HepG2 (cell line): ENCODE data around the gene GRID1. TPM values are rescaled to one million over a fixed set of nuclear protein-coding genes. Genes with fewer than 3 reads are reported as not detected.

Source experiments
- ATAC-seq: fragments of 200-7000 bp; cut with Tn5 transposase; 3 replicates; pipeline ENCODE4 v1.9.1; 2020; ENCODE audit warnings: mild to moderate bottlenecking, moderate library complexity
- BruUV-seq: library from RNA; stranded (reverse); fragments of 400-500 nt; replicated peaks from 2 replicates; lab custom pipeline; 2021; lab: Mats Ljungman, UMichigan
- CTCF ChIA-PET: fragments of 300-600 bp; formaldehyde crosslinking; extraction: SDS; loops from one replicate; lab custom pipeline; 2021; ENCODE audit warnings: low total read pairs, inconsistent platforms, low intra/inter-chr PET ratio; lab: Yijun Ruan, JAX
- POLR2A ChIA-PET: fragments of 350-600 bp; sonication (Branson Sonifier 250); formaldehyde crosslinking; loops from one replicate; lab custom pipeline; 2020; ENCODE audit warnings: antibody characterized with exemption, inconsistent platforms; lab: Yijun Ruan, JAX
- DNase-seq: peaks from one replicate; pipeline ENCODE4 v3.0.0-alpha.2; 2015; ENCODE audit warnings: low spot score
- FAIRE-seq: peaks from 3 replicates; lab custom pipeline; 2011; peaks lifted over from hg19 to GRCh38; lab: Jason Lieb, UNC
- H2AFZ ChIP-seq: one replicate; pipeline ENCODE4 v1.6.1; 2011; ENCODE audit warnings: low read length, inconsistent platforms
- H3K27ac ChIP-seq: fragments of 300-600 bp; 3 replicates; pipeline ENCODE4 v1.8.0; 2011; ENCODE audit warnings: mixed run types, mild to moderate bottlenecking, mixed read lengths, low read length, inconsistent platforms; ENCODE audit not compliant: insufficient read depth; ENCODE audit errors: extremely low read length
- H3K27me3 ChIP-seq, 2 experiments: fragments of 200-600 bp in 1 of 2; 2 replicates in 1 of 2; 3 replicates in 1 of 2; pipeline versions ENCODE4 v1.6.0 to v1.8.0; 2011; ENCODE audit warnings: low read length in 2 of 2, mild to moderate bottlenecking in 2 of 2, moderate library complexity in 2 of 2, inconsistent platforms in 1 of 2; ENCODE audit not compliant: insufficient read depth in 2 of 2, control insufficient read depth in 1 of 2
- H3K36me3 ChIP-seq, 2 experiments: fragments of 200-600 bp in 1 of 2; replicated peaks in 1 of 2; 2 replicates in 1 of 2; 3 replicates in 1 of 2; pipeline versions ENCODE4 v1.5.1 to v1.8.0; 2011; ENCODE audit warnings: low read length in 2 of 2, inconsistent platforms in 1 of 2; ENCODE audit not compliant: insufficient read depth in 2 of 2, control insufficient read depth in 1 of 2
- H3K4me1 ChIP-seq: 2 replicates; pipeline ENCODE4 v1.5.1; 2012; ENCODE audit warnings: low read length, inconsistent platforms; ENCODE audit not compliant: insufficient read depth
- H3K4me2 ChIP-seq: 2 replicates; pipeline ENCODE4 v1.6.0; 2011; ENCODE audit warnings: low read depth, low read length, inconsistent platforms
- H3K4me3 ChIP-seq, 3 experiments: fragments of 200-600 bp in 1 of 3; sonication (generic), shearing (Covaris generic) in 1 of 3; replicated peaks in 1 of 3; 2 replicates each; pipeline ENCODE4 v1.5.1; 2011 to 2016; ENCODE audit warnings: low read length in 3 of 3, inconsistent platforms in 2 of 3, low read depth in 2 of 3, mild to moderate bottlenecking in 2 of 3, control low read depth in 1 of 3, mixed read lengths in 1 of 3; ENCODE audit not compliant: insufficient read depth in 1 of 3
- H3K79me2 ChIP-seq: one replicate; pipeline ENCODE4 v1.6.1; 2011; ENCODE audit warnings: low read length, inconsistent platforms; ENCODE audit not compliant: insufficient read depth
- H3K9ac ChIP-seq: 2 replicates; pipeline ENCODE4 v1.6.0; 2011; ENCODE audit warnings: mild to moderate bottlenecking, low read depth, low read length, inconsistent platforms; ENCODE audit not compliant: insufficient read depth
- H3K9me3 ChIP-seq: 2 replicates; pipeline ENCODE4 v1.5.1; 2012; ENCODE audit warnings: mild to moderate bottlenecking, low read length
- H4K20me1 ChIP-seq: 2 replicates; pipeline ENCODE4 v1.6.0; 2011; ENCODE audit warnings: inconsistent platforms, mild to moderate bottlenecking, low read length, moderate library complexity; ENCODE audit not compliant: insufficient read depth
- CHCHD3 ChIP-seq: sonication (generic); formaldehyde crosslinking; IDR thresholded peaks from 2 replicates; pipeline ENCODE4 v1.8.0; 2022; ENCODE audit warnings: mild to moderate bottlenecking, missing genetic modification reagents, moderate library complexity
- DRAP1 ChIP-seq: IDR thresholded peaks from 2 replicates; pipeline ENCODE4 v1.6.1; 2016; ENCODE audit warnings: missing genetic modification reagents, missing compliant biosample characterization
- ETV5 ChIP-seq: IDR thresholded peaks from 2 replicates; pipeline ENCODE4 v1.6.1; 2018; ENCODE audit warnings: missing biosample characterization, missing genetic modification reagents, inconsistent platforms, borderline replicate concordance
- IKZF1 ChIP-seq: fragments of 450-650 bp; IDR thresholded peaks from 2 replicates; pipeline ENCODE4 v1.7.1; 2016
- KDM2A ChIP-seq: sonication (generic); formaldehyde crosslinking; IDR thresholded peaks from 2 replicates; pipeline ENCODE4 v1.4.0; 2020; ENCODE audit warnings: low read depth, missing genetic modification reagents, borderline replicate concordance
- SALL1 ChIP-seq: sonication (generic); formaldehyde crosslinking; IDR thresholded peaks from 2 replicates; pipeline ENCODE4 v1.8.0; 2022; ENCODE audit warnings: mild to moderate bottlenecking, missing genetic modification reagents
- SOX13 ChIP-seq, 3 experiments: fragments of 450-650 bp in 1 of 3; sonication (generic) in 1 of 3; formaldehyde crosslinking in 1 of 3; IDR thresholded peaks in 2 of 3; conservative IDR thresholded peaks in 1 of 3; 2 replicates each; pipeline versions ENCODE4 v1.5.0 to v1.6.1; 2016 to 2020; ENCODE audit warnings: antibody characterized with exemption in 1 of 3, mild to moderate bottlenecking in 1 of 3, missing compliant biosample characterization in 1 of 3, missing genetic modification reagents in 1 of 3, moderate library complexity in 1 of 3
- TOPORS ChIP-seq: sonication (generic); formaldehyde crosslinking; IDR thresholded peaks from 2 replicates; pipeline ENCODE4 v1.8.0; 2023; ENCODE audit warnings: mild to moderate bottlenecking, missing genetic modification reagents
- ZHX1 ChIP-seq: sonication (generic); formaldehyde crosslinking; IDR thresholded peaks from 2 replicates; pipeline ENCODE4 v1.8.1; 2022; ENCODE audit warnings: low read depth, mild to moderate bottlenecking, missing genetic modification reagents
- ZKSCAN5 ChIP-seq: sonication (generic); formaldehyde crosslinking; IDR thresholded peaks from 2 replicates; pipeline ENCODE4 v1.5.1; 2020; ENCODE audit warnings: mild to moderate bottlenecking, missing genetic modification reagents
- ZNF207 ChIP-seq: fragments of 450-650 bp; IDR thresholded peaks from 2 replicates; pipeline ENCODE4 v1.6.1; 2016; ENCODE audit warnings: antibody characterized with exemption, borderline replicate concordance
- ZNF547 ChIP-seq: sonication (generic); formaldehyde crosslinking; IDR thresholded peaks from 2 replicates; pipeline ENCODE4 v1.5.1; 2020; ENCODE audit warnings: mild to moderate bottlenecking, missing genetic modification reagents
- ZNF557 ChIP-seq: sonication (generic); formaldehyde crosslinking; IDR thresholded peaks from 2 replicates; pipeline ENCODE4 v1.4.0; 2020; ENCODE audit warnings: missing genetic modification reagents
- ZNF562 ChIP-seq: sonication (generic); formaldehyde crosslinking; IDR thresholded peaks from 2 replicates; pipeline ENCODE4 v1.8.0; 2022; ENCODE audit warnings: missing genetic modification reagents, borderline replicate concordance
- ZNF589 ChIP-seq: sonication (generic); formaldehyde crosslinking; conservative IDR thresholded peaks from 2 replicates; pipeline ENCODE4 v1.8.0; 2022; ENCODE audit warnings: mild to moderate bottlenecking, moderate library complexity, missing genetic modification reagents
- ZNF737 ChIP-seq: sonication (generic); formaldehyde crosslinking; IDR thresholded peaks from 2 replicates; pipeline ENCODE4 v1.5.0; 2020; ENCODE audit warnings: missing genetic modification reagents, mild to moderate bottlenecking, borderline replicate concordance
- WGBS: methylation state at CpG from one replicate; pipeline ENCODE4 v1.1.6; 2017; ENCODE audit warnings: low lambda C conversion rate; 5-methylcytosine and 5-hydroxymethylcytosine counted together
- in situ Hi-C: cut with HindIII; loops from 2 replicates; pipeline ENCODE4 v1.10.0; 2017; ENCODE audit warnings: low pct_unique_long_range_greater_than_20kb; ENCODE audit not compliant: extremely low pct_ligation_motif_present
- intact Hi-C: fragments of 100-400 bp; cut with micrococcal nuclease; formaldehyde crosslinking; loops from one replicate; pipeline ENCODE4 v1.10.0; 2022; ENCODE audit not compliant: unreplicated experiment
- polyA plus RNA-seq, 8 experiments: library from polyadenylated mRNA; depleted of rRNA in 3 of 8; stranded (reverse) in 7 of 8; unstranded in 1 of 8; fragments of >200 nt; fragmentation: Illumina TruSeq in 4 of 8; extraction: Trizol in 4 of 8; gene quantifications; 2 replicates each; pipeline versions ENCODE4 v1.2.1 to v1.2.3, GENCODE V29; 2011 to 2016; ENCODE audit warnings: low read depth in 4 of 8, missing spikeins in 1 of 8, mixed read lengths in 1 of 8; ENCODE audit not compliant: insufficient read depth in 1 of 8
- total RNA-seq, 5 experiments: library from RNA; depleted of rRNA; stranded (reverse); fragments of >200 nt; fragmentation: Illumina TruSeq; extraction: Trizol; gene quantifications; 2 replicates each; pipeline ENCODE4 v1.2.3, GENCODE V29; 2016; ENCODE audit warnings: low read depth in 1 of 5
- TF ChIP-seq, protein P1 (sequence below): IDR thresholded peaks from 2 replicates; pipeline ENCODE4 v1.6.1; 2018; ENCODE audit warnings: missing genetic modification reagents, mild to moderate bottlenecking, missing compliant biosample characterization
- TF ChIP-seq, protein P2 (sequence below): sonication (generic); formaldehyde crosslinking; IDR thresholded peaks from 2 replicates; pipeline ENCODE4 v1.5.0; 2020; ENCODE audit warnings: mild to moderate bottlenecking, missing genetic modification reagents, borderline replicate concordance

GRID1 gene
- total and polyA plus RNA-seq, 2 of the 13 experiments (the other 11 are each of a cell fraction or from before 2014, with no cell fraction given), result 0.05 TPM; not detected in 1

GRCh38 chr10:86218160-86218559, 148.4 kb downstream of the GRID1 start:
- intact Hi-C loops, result no loop called here
- H2AFZ ChIP-seq, result no peak overlapping the region
- 53% methylated on average over 4 of the region's 4 CpGs for WGBS
- FAIRE-seq, result no peak
- H3K27me3 ChIP-seq, result peaks cover 0 to 10% of the 10 kb centered on the region in 2 experiments; a peak in 1 of 5 replicates
- H3K4me1 ChIP-seq, result peaks cover 23% of the 10 kb centered on the region
- TF ChIP-seq ZNF207, result no peak
- TF ChIP-seq, protein P1, sequence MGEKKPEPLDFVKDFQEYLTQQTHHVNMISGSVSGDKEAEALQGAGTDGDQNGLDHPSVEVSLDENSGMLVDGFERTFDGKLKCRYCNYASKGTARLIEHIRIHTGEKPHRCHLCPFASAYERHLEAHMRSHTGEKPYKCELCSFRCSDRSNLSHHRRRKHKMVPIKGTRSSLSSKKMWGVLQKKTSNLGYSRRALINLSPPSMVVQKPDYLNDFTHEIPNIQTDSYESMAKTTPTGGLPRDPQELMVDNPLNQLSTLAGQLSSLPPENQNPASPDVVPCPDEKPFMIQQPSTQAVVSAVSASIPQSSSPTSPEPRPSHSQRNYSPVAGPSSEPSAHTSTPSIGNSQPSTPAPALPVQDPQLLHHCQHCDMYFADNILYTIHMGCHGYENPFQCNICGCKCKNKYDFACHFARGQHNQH (CRISPR knock-in tag), result no peak
- TF ChIP-seq ETV5, result no peak
- TF ChIP-seq ZNF737 (CRISPR knock-in tag), result no peak
- TF ChIP-seq TOPORS (CRISPR knock-in tag), result no peak
- no peak for TF ChIP-seq ZNF547 (CRISPR knock-in tag)
- TF ChIP-seq SOX13 (IDR thresholded peaks at IDR 0.05), result no peak
- TF ChIP-seq SOX13 (CRISPR knock-in tag; conservative IDR thresholded peaks at IDR 0.05 in 1 of 2, IDR thresholded peaks at IDR 0.05 in 1 of 2), result no peak
- no peak for TF ChIP-seq KDM2A
- TF ChIP-seq ZHX1, result no peak
- no peak for TF ChIP-seq ZNF589 (CRISPR knock-in tag)
- TF ChIP-seq SALL1 (CRISPR knock-in tag), result no peak
- TF ChIP-seq IKZF1, result no peak
- no peak for TF ChIP-seq CHCHD3 (CRISPR knock-in tag)
- TF ChIP-seq, protein P2, sequence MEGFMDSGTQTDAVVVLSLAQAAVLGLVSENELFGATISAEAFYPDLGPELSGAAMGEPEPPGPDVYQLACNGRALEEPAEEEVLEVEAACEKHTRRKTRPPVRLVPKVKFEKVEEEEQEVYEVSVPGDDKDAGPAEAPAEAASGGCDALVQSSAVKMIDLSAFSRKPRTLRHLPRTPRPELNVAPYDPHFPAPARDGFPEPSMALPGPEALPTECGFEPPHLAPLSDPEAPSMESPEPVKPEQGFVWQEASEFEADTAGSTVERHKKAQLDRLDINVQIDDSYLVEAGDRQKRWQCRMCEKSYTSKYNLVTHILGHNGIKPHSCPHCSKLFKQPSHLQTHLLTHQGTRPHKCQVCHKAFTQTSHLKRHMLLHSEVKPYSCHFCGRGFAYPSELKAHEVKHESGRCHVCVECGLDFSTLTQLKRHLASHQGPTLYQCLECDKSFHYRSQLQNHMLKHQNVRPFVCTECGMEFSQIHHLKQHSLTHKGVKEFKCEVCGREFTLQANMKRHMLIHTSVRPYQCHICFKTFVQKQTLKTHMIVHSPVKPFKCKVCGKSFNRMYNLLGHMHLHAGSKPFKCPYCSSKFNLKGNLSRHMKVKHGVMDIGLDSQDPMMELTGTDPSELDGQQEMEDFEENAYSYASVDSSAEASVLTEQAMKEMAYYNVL (CRISPR knock-in tag), result no peak
- TF ChIP-seq ZNF557 (CRISPR knock-in tag), result no peak
- TF ChIP-seq ZKSCAN5 (CRISPR knock-in tag), result no peak
- no peak for TF ChIP-seq DRAP1 (CRISPR knock-in tag)
- TF ChIP-seq ZNF562 (CRISPR knock-in tag), result no peak
- TF ChIP-seq, all 625 proteins: peak for 0
- no peak overlapping the region for H3K9ac ChIP-seq
- no peaks in the 10 kb centered on the region for H4K20me1 ChIP-seq
- DNase-seq, result no peak
- no TSS peak for BruUV-seq
- ChIA-PET CTCF (no interaction called here), POLR2A (no interaction called here)
- ATAC-seq, result no peak
- H3K9me3 ChIP-seq, result no peaks in the 10 kb centered on the region
- H3K79me2 ChIP-seq, result no peaks in the 10 kb centered on the region
- H3K36me3 ChIP-seq, result no peaks in the 10 kb centered on the region
- H3K27ac ChIP-seq, result no peak overlapping the region
- H3K4me3 ChIP-seq, result no peak overlapping the region
- H3K4me2 ChIP-seq, result no peak overlapping the region
- in situ Hi-C loops, result no loop called here
